GM23248 (cell line): Measurements from ENCODE around the gene SPACA5B.

Source experiments
- EZH2 ChIP-seq: fragments of 200-600 bp; sonication (generic); IDR thresholded peaks from 2 replicates; pipeline ENCODE4 v1.6.1; 2018; ENCODE audit warnings: antibody characterized with exemption, mild to moderate bottlenecking; ENCODE audit not compliant: insufficient read depth, poor library complexity, severe bottlenecking
- EZH2phosphoT487 ChIP-seq: fragments of 200-600 bp; sonication (generic); IDR thresholded peaks from 2 replicates; pipeline ENCODE4 v1.6.1; 2018; ENCODE audit warnings: antibody characterized with exemption, moderate library complexity, mild to moderate bottlenecking, low read depth; ENCODE audit not compliant: insufficient read depth

DNA sequence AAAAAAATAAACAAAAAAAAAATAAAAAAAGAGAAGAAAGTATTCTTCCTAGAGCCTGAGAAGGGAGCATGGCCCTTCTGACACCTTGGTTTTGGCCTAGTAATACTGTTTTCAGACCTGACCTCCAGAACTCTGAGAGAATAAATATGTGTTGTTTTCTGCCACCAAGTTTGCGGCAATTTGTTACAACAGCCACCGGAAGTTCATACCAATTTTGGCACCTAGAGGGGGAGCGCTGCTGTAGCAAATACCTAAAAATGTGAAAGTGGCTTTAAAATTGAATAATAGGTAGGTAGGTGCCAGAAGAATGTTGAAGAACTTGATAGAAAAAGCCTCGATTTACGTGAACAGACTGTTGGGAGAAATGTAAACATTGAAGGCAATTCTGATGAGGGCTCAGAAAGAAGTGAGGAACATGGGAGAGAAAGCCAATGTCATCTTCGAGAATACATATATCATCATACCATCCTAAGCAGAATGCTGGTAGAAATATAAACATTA, 27.5 kb upstream of the SPACA5B start:
- no peak for TF ChIP-seq EZH2
- no peak for TF ChIP-seq EZH2phosphoT487
